Fibroblast of skin of abdomen (primary cell): ENCODE data around the gene LYZL1.
"Not testable (repeated sequence)": the region's sequence is repeated elsewhere in the genome, so short reads cannot be mapped to it uniquely, and the experiment has no call there.

Experiments used
- DNase-seq: peaks from one replicate; pipeline ENCODE4 v3.0.0-alpha.2; 2013

LYZL1 gene

GRCh38 chr10:29332761-29333148 is 43.9 kb downstream of the LYZL1 start:
- DNase-seq: no peak

DNA sequence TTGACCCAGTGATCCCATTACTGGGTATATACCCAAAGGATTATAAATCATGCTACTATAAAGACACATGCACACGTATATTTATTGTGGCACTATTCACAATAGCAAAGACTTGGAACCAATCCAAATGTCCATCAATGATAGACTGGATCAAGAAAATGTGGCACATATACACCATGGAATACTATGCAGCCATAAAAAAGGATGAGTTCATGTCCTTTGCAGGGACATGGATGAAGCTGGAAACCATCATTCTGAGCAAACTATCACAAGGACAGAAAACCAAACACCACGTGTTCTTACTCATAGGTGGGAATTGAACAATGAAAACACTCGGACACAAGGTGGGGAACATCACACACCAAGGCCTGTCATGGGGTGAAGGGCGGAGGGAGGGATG is 48.7 kb downstream of the LYZL1 start:
- DNase-seq: not testable (repeated sequence)

GRCh38 chr10:29343607-29344038 is 54.8 kb downstream of the LYZL1 start:
- no peak for DNase-seq

DNA sequence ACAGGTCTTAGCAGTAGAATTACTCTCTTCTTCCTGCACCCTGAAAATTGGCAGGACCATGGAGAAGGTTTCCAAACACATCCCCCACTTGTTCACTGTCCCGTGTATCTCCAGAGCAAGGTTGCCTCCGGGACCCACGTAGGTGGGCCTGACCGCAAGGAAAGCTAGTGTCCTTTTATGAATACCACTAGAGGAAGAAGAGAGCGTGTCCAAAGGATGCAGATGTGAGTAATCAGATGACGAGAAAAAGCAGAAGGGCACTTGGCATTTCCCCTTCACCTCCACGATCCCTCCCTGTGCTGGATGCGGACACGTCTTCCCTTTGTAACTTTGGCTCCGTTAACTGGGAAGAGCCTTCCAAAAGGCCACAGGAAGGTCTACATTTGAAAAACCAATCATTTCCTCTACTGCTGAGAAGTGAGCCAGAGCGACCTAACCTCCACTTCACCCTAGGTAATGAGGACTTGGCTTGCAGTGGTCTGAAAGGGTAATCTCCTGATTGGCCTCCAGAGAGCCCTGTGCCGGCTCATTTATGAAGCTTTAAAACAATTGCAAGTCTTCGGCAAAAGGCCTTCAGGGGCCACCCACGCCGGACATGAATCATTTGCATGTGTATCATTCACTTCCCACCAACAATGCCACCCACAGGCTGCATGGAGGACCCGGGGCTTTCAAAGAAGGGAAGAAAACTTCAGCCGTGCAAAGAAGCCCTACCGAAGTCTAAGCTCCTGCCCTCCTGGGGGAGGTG is 55.4 kb downstream of the LYZL1 start:
- peak; percentile 24 for DNase-seq

- DNase-seq: no peak
Measured at GRCh38 chr10:29345144-29345909, 56.5 kb downstream of the LYZL1 start.

DNA sequence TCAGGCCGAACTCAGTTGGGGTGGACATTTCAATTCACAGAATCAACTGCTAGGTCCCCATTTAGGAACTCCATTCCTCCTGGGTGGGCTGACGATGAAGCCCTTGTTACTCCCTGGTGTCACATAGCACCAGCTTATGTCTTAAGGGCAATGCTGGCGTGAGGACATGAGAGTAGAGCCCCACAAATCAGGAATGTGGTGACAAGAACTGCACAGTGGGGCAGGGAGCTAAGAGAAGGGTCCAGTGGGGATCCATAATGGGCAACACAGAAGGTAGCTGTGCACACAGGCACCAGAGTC is 57.0 kb downstream of the LYZL1 start:
- DNase-seq: no peak

DNA sequence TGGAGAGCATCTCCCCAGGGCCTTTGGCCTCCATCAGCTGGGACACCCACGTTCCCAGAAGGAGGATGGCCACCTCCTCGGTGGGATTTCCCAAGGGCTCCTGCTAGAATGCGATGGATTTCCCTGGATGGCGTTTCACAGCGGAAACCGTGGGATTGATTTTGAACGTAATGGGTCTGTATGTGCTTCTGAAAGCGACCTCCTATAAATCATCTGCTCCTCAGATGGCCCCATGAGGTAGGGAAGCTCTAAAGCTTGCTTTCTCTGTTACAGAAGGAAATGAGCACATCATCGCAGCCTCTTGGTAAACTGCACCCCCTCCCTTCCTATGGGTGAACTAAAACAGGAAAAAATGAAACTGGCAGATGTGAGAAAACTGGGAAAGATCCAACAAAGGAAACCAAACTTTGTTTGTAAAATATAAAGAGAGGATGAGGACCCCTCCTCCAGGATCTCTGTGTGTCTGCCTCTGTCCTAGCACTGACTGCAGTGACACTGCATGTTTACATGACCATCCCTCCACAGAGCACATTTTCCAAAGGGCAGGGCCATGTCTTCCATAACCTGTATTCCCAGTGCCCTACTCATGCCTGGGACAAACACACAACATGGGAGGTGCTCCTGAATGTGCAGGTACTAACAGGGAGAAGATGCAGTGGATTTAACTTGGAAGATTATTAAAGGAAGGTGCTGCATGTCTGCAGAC is 57.6 kb downstream of the LYZL1 start:
- no peak for DNase-seq

GRCh38 chr10:29348836-29349235 is 60.0 kb downstream of the LYZL1 start:
- DNase-seq: no peak

DNA sequence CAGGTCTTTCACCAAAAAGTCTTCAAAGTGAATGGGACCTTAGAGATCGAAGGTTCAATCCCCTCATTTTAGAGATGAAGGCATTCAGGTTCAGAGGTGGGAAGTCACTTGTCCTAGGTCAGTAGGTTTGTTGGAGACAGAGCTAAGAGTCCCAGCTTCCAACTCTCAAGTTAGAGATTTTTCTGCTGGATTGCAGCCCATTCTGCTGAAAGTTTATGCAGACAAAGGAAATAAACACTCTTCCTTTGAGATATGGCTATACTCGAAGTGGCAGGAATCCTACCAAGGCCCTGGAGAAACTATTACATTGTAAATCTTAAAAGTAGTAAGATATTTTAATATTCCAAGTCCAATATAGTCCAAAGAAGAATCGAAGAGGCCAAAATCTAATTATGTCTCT is 64.4 kb downstream of the LYZL1 start:
- no peak for DNase-seq

- DNase-seq: no peak
Measured at GRCh38 chr10:29353887-29354561, 65.2 kb downstream of the LYZL1 start.

- no peak for DNase-seq
Measured at GRCh38 chr10:29355411-29355991, 66.6 kb downstream of the LYZL1 start.

GRCh38 chr10:29356931-29357330 is 68.1 kb downstream of the LYZL1 start:
- DNase-seq: no peak

- DNase-seq: no peak
Measured at GRCh38 chr10:29358010-29358616, 69.2 kb downstream of the LYZL1 start.

DNA sequence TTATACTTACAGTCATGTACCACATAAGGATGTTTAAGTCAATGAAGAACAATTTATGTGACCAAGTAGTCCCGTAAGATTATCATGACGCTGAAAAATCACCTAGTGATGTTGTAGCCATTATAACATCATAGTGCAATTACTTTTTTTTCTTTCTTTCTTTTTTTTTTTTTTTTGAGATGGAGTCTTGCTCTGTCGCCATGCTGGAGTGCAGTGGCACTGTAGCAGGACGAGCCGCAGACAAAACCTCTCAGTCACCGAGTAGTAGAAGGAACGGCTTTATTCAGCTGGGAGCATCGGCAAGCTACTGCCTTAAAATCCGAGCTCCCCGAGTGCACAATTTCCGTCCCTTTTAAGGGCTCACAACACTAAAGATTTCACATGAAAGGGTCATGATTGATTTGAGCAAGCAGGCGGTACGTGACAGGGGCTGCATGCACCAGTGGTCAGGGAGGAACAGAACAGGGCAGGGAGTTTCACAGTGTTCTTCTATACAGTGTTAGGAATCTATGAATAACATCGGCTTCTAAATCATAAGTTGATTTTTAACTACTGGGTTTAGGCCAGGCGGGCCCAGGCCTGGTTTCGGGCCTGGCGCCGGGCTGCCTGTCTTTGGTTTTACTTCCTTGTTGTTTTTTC is 71.5 kb downstream of the LYZL1 start:
- not testable (repeated sequence) for DNase-seq
